ENCODE data around the gene BCDIN3D.
"Not testable (repeated sequence)": the region's sequence is repeated elsewhere in the genome, so short reads cannot be mapped to it uniquely, and the experiment has no call there.

BCDIN3D gene, protein sequence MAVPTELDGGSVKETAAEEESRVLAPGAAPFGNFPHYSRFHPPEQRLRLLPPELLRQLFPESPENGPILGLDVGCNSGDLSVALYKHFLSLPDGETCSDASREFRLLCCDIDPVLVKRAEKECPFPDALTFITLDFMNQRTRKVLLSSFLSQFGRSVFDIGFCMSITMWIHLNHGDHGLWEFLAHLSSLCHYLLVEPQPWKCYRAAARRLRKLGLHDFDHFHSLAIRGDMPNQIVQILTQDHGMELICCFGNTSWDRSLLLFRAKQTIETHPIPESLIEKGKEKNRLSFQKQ

DNA sequence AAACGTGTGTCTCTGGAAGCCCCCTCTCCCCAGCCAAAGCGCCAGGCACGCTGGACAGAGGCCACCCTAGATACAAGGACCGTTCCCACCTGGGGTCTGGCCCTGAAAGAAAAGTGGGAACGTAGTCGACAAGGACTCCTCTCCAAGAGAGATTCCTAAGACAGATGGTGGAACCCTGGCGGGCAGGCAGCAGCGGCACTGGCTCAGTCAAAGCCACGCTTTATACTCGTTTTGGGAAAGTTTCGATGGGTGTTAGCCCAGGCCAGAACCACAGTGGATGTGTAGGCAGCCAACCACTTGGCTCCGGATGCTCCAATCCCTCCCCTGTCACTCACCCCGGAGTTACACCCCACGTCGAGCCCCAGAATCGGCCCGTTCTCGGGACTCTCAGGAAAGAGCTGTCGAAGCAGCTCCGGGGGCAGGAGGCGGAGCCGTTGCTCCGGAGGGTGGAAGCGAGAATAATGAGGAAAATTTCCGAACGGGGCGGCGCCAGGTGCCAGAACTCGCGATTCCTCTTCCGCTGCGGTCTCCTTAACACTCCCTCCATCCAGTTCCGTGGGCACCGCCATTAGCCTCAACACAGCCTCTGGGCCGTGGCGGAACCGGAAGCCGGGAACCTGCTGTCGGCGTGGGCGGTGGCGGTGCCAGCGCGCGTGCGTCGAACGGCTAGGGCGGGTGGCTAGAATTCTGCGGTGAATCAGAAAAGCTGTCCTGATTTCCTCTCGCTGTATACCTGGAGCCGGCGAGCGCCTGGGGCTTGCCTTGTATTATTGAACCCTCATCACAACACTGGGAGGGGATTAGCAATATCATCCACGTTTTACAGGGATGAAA is at the start of gene BCDIN3D:
Gene BCDIN3D (minus strand): TSS at position 588 of the 834 bp plus-strand sequence. CDS start 19 bp downstream, at position 569.
- DNase-seq: peak; percentile 95

DNA sequence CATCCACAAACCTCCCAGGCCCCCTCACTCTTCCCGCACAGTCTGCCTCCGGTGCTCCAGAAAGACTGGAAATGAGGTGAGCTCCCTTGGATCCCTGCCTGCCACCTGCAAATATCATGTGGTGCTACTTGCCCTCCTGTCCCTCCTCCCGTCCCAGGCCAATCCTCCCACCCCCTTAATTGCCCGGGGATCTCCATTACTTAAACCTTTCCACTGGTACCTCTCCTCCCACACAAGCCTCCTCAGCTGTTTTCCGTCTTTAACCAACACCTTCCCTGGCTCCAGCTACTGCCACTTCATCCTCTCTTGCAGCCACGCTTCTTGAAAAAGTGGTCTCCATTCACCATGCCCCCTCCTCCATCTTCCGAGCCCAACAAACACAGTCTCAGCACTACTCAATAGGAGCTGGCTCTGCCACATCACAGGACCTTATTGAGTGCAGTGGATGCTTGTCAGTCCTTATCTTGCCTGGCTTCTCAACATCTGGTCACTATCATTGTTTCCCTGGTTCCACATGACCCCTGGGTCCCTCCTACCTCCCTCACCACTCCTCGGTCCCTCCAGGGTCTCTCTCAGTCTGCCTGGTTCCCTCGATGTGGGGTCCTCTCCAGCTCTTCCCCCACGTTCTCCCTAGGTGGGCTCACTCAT is 49.3 kb upstream of the BCDIN3D start:
- no peak for DNase-seq

DNA sequence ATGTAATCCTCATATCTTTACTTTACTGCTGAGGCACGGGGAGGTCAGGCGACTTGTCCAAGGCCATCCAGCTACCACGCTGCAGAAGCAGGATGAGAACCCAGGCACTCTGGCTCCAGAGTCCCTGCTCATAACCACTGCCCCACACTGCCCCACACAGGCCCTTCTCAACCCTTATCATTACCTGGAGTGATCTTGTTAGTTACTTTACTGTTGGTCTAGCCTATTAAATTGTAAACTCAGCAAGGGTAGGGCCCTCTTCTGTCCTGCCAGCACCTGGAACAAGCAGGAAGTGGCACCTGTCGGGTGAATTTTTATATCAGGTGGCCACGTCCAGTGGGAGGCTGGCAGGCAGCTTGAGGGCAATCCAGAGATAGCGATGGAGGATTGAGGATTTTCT is 48.6 kb upstream of the BCDIN3D start:
- no peak for DNase-seq

DNA sequence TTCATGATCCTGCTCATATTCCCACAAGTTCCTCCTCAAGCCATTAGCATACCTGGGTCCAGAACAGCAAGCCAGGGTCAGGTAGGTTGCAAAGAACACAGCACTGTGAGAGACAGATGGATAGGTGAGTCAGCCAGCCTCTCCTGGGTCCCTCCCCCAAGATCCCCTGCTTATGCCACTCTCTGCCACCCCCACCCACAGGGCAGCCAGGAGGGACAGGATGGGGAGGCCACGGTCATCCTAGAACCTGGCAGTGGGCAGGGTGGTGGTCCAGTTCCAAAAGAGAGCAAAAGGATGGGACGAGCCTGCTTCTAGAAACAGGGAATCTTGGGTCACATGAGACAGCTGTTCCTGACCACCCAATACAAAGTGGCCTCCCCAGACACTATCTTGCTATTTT is 48.1 kb upstream of the BCDIN3D start:
- DNase-seq: no peak

DNA sequence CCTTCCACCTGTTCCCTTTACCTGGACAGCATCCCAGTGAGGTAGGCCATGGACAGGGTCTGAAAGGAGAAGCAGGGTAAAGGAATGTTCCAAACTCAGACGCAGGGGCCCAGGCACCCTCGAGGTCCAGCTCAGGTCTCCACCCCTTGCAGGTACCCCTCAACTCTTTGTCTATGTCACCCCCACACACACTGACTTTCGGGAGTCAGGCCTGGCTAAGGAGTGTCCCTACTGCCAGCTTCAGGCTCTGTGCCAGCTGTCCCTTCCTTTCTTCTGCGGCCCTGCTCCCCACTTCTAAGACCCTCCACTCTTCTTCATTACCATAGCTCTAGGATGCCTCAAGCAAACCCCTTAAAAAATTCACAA is 47.2 kb upstream of the BCDIN3D start:
- no peak for DNase-seq

DNA sequence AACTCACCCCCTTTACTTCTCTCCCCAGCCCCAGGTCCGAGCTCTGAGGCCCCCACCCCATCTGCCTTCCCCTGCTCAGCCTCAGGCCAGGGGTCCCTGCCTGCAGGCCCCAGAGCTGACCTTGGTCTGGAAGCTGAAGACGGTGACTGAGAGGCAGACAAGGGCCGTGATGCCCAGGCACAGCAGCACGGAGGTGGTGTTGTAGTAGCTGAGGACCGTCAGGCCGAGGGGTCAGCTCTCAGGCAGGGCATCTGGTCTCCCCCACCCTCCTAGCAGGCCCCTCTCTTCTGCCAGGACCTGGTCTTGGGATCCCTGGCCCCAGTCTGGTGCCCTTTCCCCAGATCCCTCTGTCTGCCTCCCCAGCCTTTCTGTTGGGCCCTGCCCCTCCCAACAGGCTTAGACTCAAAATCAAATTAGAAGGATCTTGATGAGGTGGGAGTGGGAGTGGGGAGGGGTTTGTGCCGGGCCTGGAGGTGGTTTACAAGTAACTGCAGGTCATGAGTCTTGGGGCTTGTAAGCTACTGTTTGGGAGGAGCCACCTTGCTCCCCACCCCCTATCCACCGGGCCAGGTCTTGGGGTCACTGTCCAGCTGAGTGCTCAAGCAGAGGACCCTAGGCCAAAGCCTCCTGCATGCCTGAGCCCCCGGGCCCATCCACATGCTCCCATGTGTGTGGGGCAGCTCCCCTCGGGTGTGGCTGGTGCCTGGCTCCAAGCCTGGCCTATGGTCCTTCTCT is 46.6 kb upstream of the BCDIN3D start:
- DNase-seq: no peak

DNA sequence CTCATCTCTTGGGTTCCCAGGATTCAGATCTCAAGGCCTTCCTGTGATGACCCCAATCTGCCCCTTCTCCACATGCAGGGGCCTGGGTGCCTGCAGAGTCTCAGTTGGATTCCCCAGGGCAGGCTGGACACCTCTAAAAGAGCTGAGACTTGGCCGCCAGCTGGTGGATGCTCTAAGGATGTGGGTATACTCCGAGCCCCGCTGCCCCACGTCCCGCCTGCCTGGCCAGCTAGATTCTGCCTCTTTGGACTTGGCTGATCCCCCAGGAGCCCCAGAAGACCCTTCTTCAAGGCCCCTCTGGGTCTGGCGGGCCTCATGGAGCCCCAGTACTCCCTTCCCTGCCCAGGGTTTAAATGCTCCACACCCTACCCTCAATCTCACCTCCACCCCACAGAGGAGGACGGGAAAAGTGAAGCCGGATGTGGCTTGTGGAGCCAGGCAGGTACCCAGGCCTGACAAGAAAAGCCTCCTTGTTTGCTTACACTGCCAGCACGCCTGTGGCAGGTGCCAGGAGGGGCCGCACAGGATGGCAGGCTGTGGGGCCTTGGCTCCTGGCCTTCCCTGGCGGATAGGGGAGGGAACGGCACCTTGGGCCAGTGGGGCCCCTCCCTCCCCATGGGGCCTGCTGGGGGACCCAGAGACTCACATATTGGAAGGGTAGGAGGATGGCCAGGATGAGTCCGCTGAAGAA is 45.7 kb upstream of the BCDIN3D start:
- DNase-seq: no peak

DNA sequence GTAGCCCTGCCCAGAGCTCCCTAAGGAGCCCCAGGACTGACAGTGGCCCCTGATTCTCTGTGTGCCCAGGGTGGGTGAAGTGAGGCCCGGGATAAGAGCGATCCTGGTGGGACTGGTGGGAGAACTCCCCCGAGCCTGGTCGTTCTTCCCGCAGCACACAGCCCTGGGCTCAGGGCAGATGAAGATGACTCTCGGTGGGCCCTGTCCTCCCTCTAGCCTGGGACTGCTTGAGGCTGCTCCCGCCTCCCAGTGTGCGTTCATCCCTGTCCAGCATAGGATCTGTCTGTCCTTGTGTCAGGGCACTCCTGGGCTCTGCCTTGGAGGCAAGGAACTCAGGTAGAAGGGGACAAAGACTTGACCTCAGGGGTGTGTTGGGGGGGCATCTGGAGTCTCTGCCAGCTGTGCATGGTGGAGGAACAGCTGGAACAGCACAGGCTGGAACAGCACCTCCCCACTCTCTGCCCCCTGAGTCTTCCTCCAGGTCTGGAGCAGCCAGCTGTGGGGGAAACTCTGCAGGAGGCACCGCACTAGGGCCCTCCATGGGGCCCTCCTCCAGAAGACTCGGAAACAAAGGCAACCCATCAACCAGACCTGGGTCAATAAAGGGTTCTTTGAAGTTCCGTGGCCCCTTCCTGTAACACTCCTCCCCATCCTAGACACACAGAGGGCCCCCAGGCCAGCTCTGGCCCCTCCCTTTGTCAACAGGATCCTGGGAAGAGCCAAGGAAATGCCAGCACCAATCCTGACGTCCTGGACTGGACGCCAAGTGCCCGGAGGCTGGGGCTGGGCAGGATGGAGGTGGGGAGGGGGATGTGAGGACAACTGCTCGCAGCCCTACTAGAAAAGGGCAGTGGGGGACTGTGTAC is 44.9 kb upstream of the BCDIN3D start:
- DNase-seq: no peak

DNA sequence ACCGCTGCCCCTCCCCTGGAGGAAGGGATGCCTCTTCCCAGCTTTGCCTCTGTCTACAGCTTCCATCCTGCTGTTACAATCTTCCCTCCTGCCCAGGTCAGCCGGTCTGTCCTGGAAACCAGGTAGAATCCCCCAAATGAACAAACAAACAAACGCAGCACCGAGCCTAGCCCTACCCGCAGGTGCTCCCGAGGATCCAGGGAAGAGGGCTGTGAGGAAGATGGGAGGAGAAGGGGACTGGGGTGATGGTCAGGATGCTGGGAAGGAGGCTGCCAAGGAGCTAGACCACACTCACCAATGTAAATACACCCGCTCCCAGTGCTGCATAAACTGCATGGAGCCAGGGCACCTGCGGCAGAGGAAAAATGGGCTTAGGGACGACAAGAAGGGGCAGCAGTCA is 44.2 kb upstream of the BCDIN3D start:
- no peak for DNase-seq

DNA sequence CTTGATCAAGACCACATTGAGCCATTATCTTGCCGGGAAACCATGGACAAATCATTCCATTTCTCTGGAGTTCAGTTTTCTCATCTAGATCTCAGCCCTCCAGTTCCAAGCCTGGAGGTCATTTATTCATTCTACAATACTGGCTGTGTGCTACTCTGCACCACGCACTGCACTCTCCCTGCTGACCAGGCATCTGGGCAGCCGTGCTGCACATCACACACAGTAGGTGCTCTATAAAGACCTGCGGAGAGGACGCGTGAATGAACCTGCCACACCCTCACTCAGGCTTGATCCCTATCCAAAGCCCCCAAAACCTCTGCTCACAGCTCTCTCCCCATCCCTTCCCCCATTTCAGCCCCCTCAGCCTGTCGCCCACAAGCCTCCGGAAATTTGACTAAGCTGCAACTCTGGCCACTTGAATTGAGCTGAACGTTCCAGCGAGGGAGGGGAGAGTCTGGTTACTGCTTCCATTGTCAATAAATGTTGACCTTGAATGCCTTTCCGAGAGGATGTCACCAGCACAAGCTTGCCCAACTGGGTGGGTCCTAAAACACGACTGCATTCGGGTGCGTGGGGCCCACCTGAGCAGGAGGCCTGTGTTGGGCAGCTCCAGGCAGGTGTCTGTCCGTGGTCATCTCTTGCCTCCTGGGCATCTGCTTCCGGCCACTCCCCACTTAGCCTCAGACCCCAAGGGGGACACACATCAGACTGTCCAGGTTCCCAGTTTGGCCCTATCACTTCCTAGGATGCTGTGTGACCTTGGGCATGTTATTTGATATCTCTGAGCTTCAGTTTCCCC is 43.0 kb upstream of the BCDIN3D start:
- DNase-seq: no peak

DNA sequence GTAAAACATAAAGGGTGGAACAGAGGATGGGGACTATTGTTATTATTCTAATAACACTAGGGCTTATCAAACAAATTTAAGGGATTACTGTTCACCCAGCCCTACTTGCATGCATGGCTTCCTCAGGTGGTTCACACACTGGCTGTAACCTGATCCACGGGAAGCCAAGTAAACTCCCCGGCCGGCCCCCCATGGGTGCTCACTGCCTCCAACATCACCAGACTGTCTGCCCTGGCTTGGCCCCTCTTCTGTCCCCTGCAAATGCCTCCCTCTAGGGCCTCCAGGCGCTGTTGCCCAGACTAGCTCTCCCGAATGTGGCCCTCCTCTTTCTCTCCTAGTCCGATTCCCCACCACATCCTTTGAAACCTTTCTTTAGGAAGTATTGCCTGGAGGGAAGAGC is 42.2 kb upstream of the BCDIN3D start:
- no peak for DNase-seq

DNA sequence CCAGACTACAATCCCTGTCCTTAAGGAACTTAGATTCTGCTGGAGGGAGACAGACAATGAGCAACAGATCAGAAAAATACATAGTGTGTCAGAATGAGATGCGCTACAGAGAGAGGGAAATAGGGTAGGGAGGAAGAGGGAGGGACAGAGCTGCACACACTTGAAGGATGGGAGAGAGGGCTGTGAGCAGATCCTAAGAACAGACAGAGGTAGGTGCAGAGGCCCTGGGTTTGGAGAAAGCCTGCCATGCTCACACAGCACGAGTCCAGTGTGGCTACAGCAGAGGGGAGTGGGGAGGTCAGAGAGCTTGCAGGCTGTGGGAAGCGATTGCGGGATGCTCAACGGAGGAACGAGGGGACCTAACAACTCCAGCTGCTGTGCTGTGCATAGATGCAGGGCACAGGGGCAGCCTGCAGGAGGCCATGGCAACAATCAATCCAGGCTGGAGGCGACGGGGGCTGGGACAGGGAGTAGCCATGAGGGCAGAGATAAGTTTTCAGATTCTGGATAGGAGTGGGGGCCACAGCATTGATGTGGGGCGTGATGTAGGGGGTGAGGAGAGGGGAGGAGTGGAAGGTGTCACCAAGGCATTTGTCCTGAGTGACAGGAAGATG is 40.1 kb upstream of the BCDIN3D start:
- DNase-seq: no peak

DNA sequence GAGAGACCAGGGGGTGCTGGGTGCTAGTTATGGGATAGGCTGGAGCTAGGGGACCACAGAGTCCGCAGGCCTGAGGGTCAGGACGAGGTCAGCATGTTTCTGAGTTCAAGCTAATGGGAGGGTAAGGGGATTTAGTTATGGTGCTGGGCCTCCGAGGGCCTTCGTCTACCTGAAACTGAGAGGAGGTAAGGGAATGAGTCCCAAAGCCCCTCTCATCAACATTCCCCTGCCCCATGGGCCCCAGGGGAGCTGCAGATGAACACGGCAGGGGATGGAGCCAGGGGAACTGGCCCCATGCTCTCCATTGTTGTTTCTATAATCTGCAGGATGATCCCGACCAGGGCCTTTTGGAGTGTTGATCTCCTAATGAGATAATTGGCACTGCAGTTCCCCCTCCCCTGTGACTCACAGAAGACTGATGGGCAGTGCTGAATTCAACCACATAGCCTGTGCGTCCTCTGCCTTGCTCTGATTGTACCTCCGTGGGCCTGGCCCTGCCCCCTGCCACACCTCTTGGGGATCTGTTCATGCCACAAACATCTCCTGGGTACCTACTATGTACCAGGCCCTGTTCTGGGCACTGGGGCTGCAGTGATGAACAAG is 39.4 kb upstream of the BCDIN3D start:
- no peak for DNase-seq

DNA sequence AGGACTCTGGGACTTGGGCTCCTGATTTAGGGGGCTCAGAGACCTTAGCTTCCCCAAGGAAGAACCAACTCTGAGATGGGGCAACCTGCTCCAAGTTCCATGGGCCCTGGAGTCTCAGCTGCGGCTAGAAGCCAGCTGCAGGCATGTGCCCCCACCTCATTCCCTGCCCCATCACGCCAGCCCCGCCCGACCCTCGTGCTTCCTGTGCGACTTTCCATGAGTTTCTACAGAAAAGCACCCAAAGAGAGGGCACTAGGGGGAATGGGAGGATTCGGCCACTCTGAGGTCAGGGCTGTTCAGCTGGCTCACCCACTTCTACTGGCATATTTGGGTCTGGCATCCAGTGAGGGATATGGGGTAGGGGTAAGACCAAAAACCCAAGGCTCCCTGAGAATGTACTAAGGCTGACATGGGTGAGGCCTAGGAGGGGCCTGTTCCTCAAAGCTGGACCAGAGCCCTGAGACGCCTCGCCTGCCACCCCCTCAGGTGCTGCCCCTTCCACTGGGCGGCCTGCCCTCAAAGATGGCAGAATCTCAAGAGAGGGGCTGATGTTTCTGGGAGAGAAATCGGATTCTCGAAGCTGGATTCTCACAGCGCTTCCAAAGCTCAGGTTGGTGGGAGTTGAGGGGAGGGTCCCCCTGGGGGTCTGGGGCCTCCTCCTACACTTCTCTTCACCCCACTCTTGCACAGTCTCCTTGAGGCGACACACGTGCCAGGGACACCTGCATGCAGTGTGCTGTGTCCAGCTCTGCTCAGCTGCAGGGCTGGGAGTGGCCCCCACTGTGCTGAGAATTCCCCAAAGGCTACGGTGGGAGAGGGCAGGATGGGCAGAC is 38.7 kb upstream of the BCDIN3D start:
- no peak for DNase-seq

DNA sequence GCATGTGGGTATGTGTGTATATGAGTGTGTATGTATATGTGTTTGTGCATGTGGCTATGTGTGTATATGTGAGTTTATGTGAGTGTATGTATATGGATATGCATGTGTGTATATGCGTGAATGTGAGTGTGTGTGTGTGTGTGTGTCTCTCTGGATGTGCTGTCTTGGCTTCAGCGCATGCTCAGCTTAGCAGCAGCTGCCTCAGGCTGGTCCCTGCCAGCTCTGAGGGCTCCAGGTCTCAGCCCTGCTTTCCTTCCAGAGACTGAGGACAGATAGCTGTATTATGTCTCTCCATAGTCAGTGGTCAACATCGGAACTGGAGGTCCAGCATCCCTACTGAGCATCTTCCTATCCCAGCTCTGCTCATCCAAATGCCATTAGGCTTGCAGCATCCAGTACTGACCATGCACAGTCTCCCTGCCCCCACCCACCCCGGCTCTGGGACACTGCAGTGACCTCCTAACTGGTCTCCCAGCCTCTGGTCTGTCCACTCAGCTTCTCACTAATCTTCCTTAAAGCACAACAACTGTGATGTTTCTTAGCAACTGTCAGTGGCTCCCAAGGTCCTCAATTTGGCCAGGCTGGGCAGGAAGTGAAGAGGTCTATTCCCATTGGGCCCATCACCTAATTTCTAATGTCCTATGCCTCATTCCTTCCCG is 38.0 kb upstream of the BCDIN3D start:
- no peak for DNase-seq

DNA sequence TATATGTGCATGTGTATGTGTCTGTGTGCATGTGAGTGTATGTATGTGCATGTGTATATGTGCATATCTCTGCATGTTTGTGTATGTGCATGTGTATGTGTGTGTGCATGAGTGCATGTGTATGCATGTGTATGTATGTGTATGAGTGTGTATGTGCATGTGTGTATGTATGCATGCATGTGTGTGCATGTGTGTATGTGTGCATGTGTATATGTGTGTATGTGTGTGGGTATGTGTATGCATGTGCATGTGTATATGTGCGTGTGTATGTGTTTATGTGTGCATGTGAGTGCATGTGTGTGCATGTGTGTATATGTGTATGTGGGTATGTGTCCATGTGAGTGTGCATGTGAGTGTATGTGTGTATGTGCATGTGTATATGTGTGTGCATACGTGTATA is 36.2 kb upstream of the BCDIN3D start:
- DNase-seq: not testable (repeated sequence)

DNA sequence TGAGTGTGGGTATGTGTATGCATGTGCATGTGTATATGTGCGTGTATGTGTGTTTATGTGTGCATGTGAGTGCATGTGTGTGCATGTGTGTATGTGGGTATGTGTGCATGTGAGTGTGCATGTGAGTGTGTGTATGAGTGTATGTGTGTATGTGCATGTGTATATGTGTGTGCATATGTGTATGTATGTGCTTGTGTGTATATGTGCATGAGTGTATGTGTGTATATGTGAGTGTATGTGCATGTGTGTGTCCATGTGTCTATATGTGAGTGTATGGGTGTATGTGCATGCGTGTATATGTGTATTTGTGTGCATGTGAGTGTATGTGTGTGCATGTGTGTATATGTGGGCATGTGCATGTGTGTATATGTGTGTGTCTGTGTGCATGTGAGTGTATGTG is 35.1 kb upstream of the BCDIN3D start:
- DNase-seq: no peak

DNA sequence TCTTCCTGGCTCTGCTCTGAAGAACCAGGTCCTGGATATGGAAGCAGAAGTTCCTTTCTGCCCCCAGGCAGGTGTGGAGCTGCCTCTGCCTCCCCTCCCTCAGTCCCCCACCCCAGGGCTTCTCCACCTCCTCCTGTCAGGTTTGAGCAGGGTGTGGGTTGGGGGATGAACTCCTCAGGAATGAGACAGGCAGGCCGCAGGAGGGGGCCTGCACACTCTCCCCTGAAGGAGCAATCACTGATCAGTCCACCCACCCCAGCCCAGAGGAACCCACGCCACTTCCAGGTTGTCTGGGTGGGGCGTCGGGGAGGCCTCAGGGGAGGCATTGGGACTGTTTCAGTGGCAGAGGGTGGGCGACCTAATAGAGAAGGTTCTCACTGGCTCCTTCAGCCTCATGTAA is 34.2 kb upstream of the BCDIN3D start:
- DNase-seq: no peak
